ENCODE results near the gene GPN1.
A peak's percentile ranks its signal among the peaks of the same experiment; 100 is the strongest.
"Not testable (repeated sequence)": the region's sequence is repeated elsewhere in the genome, so short reads cannot be mapped to it uniquely, and the experiment has no call there.

GPN1 gene

DNA sequence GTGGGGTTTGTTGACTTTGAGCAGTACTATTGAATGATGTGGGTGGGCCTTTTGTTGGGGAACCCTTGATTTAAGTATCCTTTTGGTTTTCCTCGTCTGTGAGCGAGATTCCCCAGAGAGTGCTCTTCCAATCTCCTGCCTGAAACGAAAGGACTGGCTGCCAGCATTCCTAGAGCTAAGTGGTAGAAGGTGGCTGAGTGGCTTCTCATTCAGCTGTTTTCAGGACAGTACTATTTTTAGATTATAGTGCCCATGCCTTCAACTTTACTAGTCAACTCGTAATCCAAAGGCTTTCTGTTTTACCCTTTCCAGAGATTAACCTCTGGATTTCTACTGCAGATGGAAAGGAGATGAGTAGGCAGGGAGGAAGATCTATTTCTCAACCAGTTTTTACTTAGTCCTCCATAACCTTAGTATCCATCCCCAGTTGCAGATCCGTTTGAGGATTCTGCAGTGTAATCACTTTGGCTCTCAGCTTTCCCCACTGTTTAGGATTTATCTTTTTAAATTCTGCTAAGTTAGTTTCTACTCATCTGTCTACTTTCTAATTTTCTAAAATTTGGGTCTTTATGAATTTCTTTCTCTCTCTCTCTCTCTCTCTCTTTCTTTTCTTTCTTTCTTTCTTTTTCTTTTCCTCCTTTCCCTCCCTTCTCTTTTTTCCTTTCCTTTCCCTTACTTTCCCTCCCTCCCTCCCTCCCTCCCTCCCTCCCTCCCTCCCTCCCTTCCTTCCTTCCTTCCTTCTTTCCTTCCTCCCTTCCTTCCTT, 44.1 kb downstream of the GPN1 start:
- no peak for DNase-seq

- DNase-seq, result no peak
These were observed 51.7 kb downstream of the GPN1 start for GRCh38 chr2:27680571-27680970.

DNA sequence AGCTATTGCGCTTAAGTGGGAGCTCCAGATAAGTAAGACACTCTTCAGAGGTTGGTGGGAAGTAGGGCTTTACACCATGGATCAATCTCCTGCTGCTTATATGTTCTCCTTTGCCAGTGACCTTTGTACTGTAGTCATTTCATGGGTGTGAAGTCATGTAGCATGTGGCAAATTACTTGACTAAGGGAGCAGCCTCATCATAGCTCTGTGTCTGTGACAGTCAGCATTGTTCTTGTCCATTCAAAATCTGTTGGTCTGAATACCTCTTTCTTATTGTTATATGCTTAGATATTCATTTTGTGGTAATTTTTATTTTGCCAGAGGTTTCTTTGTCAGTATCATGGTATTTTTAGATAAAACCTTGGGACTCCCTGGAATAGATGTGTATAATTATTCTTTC, 53.0 kb downstream of the GPN1 start:
- DNase-seq, result no peak

- DNase-seq, result not testable (repeated sequence)
These were observed 53.5 kb downstream of the GPN1 start for GRCh38 chr2:27682334-27682771.

DNA sequence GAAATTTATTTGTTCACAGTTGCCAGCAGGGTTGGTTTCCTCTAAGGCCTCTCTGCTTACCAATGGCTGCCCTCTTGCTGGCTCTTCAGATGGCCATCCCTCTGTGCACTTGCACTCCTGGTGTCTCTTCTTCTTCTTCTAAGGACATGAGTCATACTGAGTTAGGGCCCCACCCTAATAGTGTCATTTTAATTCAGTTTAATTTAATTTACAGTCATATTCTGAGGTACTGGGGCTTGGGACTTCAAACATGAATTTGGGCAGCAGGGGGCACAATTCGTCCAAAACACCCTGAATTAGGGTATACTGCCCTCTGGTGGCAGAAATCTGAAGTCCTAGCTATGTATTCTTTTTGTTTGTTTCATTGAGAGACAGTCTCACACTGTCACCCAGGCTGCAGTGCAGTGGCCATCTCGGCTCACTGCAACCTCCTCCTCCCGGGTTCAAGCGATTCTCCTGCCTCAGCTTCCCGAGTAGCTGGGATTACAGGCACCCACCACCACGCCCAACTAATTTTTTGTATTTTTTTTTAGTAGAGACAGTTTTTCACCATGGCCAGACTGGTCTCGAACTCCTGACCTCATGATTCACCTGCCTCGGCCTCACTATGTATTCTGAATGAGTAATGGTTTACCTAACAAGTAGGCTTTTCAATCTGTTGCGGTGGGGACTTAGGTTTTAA, 54.7 kb downstream of the GPN1 start:
- peak; percentile 86 for DNase-seq

DNA sequence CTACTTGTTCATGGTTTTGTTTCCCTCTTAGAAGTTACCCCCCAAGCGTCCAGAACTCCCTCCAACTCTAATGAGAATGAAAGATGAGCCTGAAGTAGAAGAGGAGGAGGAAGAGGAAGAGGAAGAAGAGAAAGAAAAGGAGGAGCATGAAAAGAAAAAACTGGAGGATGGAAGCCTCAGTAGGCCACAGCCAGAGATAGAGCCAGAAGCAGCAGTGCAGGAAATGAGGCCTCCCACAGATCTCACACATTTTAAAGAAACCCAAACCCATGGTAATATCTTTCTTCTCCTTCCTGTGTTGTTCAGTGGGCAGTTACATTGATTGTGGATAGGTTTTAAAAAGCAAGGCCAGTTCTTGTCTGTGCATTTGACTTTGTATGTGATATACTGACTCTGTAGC, 56.2 kb downstream of the GPN1 start:
- not testable (repeated sequence) for DNase-seq

DNA sequence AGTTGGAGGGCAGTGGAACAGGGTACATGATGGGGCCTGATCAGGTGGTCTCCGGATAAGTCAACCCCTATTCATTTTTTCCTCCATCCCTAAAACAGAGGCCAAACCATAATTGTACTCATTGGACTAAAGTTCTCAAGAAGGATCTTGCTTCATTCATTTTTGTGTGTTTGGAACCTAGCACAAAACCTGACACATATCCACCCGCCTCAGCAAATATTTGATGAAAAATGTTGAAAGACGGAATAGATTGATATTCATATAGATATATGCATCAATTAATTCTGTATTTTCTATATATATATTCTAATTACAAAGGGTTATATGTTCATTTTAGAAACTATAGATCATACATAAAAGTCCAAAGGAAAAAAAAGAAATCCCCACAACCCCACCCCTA, 56.7 kb downstream of the GPN1 start:
- no peak for DNase-seq

GRCh38 chr2:27687232-27687631, 58.4 kb downstream of the GPN1 start:
- no peak for DNase-seq

DNA sequence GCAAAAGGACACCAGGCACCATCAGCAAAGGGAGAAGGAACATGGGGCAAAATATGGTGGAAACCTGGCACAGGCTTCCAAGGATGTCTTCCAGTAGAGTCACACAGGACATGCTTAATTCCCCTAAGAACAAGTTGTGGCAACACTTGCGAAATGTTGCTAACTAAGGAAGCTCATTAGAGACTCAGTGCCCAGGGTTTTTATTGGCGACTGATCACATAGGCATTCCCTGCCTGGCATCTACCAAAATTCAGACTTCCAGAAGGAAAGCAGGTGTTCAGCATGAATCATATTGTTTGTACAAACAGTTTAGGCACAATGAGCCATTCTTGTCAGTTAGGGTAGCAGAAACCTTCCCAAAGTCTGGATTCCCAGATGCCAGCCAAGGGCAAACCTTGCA, 60.6 kb downstream of the GPN1 start:
- DNase-seq, result no peak

DNA sequence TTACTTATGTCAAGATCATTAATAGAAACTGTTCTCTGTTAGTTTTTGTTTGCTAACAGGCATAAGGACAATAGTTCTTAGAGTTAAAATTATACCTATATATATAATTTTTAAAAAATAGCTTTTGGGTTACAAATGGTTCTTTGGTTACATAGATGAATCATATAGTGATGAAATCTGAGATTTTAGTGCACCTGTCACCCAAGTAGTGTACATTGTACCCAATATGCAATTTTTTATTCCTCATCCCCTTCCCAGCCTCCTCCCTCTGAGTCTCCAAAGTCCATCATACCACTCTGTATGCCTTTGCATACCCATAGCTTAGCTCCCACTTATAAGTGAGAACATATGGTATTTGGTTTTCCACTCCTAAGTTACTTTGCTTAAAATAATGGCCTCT, 61.2 kb downstream of the GPN1 start:
- DNase-seq, result no peak

DNA sequence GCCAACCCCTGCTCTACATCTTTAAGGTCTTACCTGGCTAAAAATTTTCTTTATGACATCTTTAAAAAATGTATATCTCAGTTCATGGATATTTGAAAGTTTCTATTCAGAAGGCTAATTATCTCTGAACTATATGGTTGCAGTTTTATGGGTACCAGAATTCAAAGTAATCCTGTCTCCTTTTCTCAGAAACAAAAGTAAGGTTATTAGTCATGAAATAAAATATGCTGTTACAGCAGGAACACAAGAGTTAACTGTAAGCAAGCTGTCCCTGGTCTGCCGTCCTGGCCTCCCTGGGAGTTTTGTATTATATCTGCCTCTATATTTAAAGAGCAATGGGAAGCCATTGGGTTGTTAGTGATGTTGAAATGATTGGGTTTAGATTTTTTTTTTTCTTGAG, 68.8 kb downstream of the GPN1 start:
- DNase-seq, result no peak

Measured in islet precursor cell (in vitro differentiated cells).